WTC11 (cell line): ENCODE results near the gene NTSR1.

Experiments used
- CBFB ChIP-seq: sonication (generic); formaldehyde crosslinking; IDR thresholded peaks from 2 replicates; pipeline ENCODE4 v1.8.1; 2022; ENCODE audit warnings: mild to moderate bottlenecking, low read depth, missing genetic modification reagents
- CTCF ChIP-seq: fragments of 200-600 bp; IDR thresholded peaks from 2 replicates; pipeline ENCODE4 v1.8.0; 2022; ENCODE audit warnings: antibody characterized with exemption

GRCh38 chr20:62730481-62730880 lies 21.8 kb downstream of the NTSR1 start:
- TF ChIP-seq CTCF = no peak
- no peak for TF ChIP-seq CBFB (CRISPR knock-in tag)
